IMR-90 (cell line): ENCODE results near the gene ACVRL1. TPM values are rescaled to one million over a fixed set of nuclear protein-coding genes. Genes with fewer than 3 reads are reported as not detected.

Experiments used
- ATAC-seq: fragments of 200-7000 bp; cut with Tn5 transposase; 2 replicates; pipeline ENCODE4 v1.9.1; 2020; ENCODE audit warnings: low read depth, mild to moderate bottlenecking, moderate library complexity
- BruUV-seq: library from RNA; stranded (reverse); fragments of 400-500 nt; replicated peaks from 2 replicates; lab custom pipeline; 2021; lab: Mats Ljungman, UMichigan
- CTCF ChIA-PET: fragments of 300-600 bp; formaldehyde crosslinking; extraction: SDS; loops from one replicate; lab custom pipeline; 2021; ENCODE audit warnings: antibody characterized with exemption; lab: Yijun Ruan, JAX
- POLR2A ChIA-PET: fragments of 300-600 bp; sonication (Branson Sonifier 250); formaldehyde crosslinking; loops from one replicate; lab custom pipeline; 2022; ENCODE audit warnings: antibody characterized with exemption; ENCODE audit not compliant: unreplicated experiment; lab: Charles Lee
- DNase-seq: peaks from one replicate; pipeline ENCODE4 v3.0.0; 2013
- H2AFZ ChIP-seq: replicated peaks from 2 replicates; pipeline ENCODE3; 2013; ENCODE audit warnings: low read length, mild to moderate bottlenecking; ENCODE audit not compliant: poor library complexity
- H2AK5ac ChIP-seq: 2 replicates; pipeline ENCODE4 v1.6.1; 2013; ENCODE audit warnings: low read depth, low read length, inconsistent platforms
- H2AK9ac ChIP-seq: replicated peaks from 2 replicates; pipeline ENCODE3; 2013; ENCODE audit warnings: mild to moderate bottlenecking, low read depth, low read length, moderate library complexity; ENCODE audit not compliant: poor library complexity
- H2BK120ac ChIP-seq: 2 replicates; pipeline ENCODE4 v1.6.1; 2013; ENCODE audit warnings: low read depth, low read length, inconsistent platforms
- H2BK15ac ChIP-seq: 3 replicates; pipeline ENCODE4 v1.6.1; 2013; ENCODE audit warnings: low read depth, low read length, inconsistent platforms
- H2BK20ac ChIP-seq: 2 replicates; pipeline ENCODE4 v1.6.1; 2013; ENCODE audit warnings: low read depth, mild to moderate bottlenecking, inconsistent platforms, low read length, moderate library complexity
- H2BK5ac ChIP-seq: 2 replicates; pipeline ENCODE4 v1.6.1; 2013; ENCODE audit warnings: mild to moderate bottlenecking, low read depth, low read length, inconsistent platforms; ENCODE audit not compliant: poor library complexity, severe bottlenecking
- H3K14ac ChIP-seq: replicated peaks from 2 replicates; pipeline ENCODE4 v1.6.1; 2013; ENCODE audit warnings: low read depth, low read length, inconsistent platforms
- H3K18ac ChIP-seq: 2 replicates; pipeline ENCODE4 v1.6.1; 2013; ENCODE audit warnings: low read depth, low read length, control low read depth
- H3K23ac ChIP-seq: 2 replicates; pipeline ENCODE4 v1.6.1; 2013; ENCODE audit warnings: low read depth, low read length, inconsistent platforms
- H3K27ac ChIP-seq: 2 replicates; pipeline ENCODE4 v1.5.1; 2013; ENCODE audit warnings: mild to moderate bottlenecking, control low read depth, low read length; ENCODE audit not compliant: insufficient read depth
- H3K27me3 ChIP-seq: 2 replicates; pipeline ENCODE4 v1.6.1; 2013; ENCODE audit warnings: low read length; ENCODE audit not compliant: control insufficient read depth, insufficient read depth
- H3K36me3 ChIP-seq: 2 replicates; pipeline ENCODE4 v1.6.1; 2013; ENCODE audit warnings: low read length, mixed read lengths; ENCODE audit not compliant: control insufficient read depth, insufficient read depth
- H3K4ac ChIP-seq: 2 replicates; pipeline ENCODE4 v1.6.1; 2013; ENCODE audit warnings: low read depth, low read length, inconsistent platforms
- H3K4me1 ChIP-seq: 2 replicates; pipeline ENCODE4 v1.6.1; 2013; ENCODE audit warnings: low read length, mixed read lengths; ENCODE audit not compliant: control insufficient read depth, insufficient read depth
- H3K4me2 ChIP-seq: 2 replicates; pipeline ENCODE4 v1.6.1; 2013; ENCODE audit warnings: low read depth, mild to moderate bottlenecking, control low read depth, low read length, moderate library complexity
- H3K4me3 ChIP-seq: 2 replicates; pipeline ENCODE4 v1.5.1; 2013; ENCODE audit warnings: low read depth, mild to moderate bottlenecking, control low read depth, low read length, moderate library complexity; ENCODE audit not compliant: insufficient read depth
- H3K56ac ChIP-seq: 2 replicates; pipeline ENCODE4 v1.6.1; 2013; ENCODE audit warnings: low read length, inconsistent platforms; ENCODE audit not compliant: insufficient read depth; ENCODE audit errors: extremely low read depth
- H3K79me1 ChIP-seq, 2 experiments: 2 replicates each; pipeline ENCODE4 v1.6.1; 2013; ENCODE audit warnings: low read length in 2 of 2, inconsistent platforms in 1 of 2, low read depth in 1 of 2
- H3K9ac ChIP-seq: 2 replicates; pipeline ENCODE4 v1.6.1; 2013; ENCODE audit warnings: low read depth, low read length, control low read depth
- H3K9me1 ChIP-seq: 2 replicates; pipeline ENCODE4 v1.6.1; 2013; ENCODE audit warnings: low read length, inconsistent platforms; ENCODE audit not compliant: insufficient read depth
- H3K9me3 ChIP-seq: 2 replicates; pipeline ENCODE4 v1.6.1; 2013; ENCODE audit warnings: low read length; ENCODE audit not compliant: control insufficient read depth, insufficient read depth
- H4K20me1 ChIP-seq: 2 replicates; pipeline ENCODE4 v1.6.1; 2013; ENCODE audit warnings: low read length, inconsistent platforms; ENCODE audit not compliant: insufficient read depth
- H4K5ac ChIP-seq: 2 replicates; pipeline ENCODE4 v1.6.1; 2013; ENCODE audit warnings: mild to moderate bottlenecking, low read depth, low read length, control low read depth
- H4K8ac ChIP-seq, 2 experiments: 2 replicates each; pipeline ENCODE4 v1.6.1; 2013; ENCODE audit warnings: low read depth in 2 of 2, low read length in 2 of 2, control low read depth in 1 of 2, inconsistent platforms in 1 of 2
- H4K91ac ChIP-seq: 2 replicates; pipeline ENCODE4 v1.6.1; 2013; ENCODE audit warnings: low read depth, low read length, inconsistent platforms; ENCODE audit not compliant: insufficient read depth
- CHD1 ChIP-seq: IDR thresholded peaks from 2 replicates; pipeline ENCODE4 v1.6.1; 2012; ENCODE audit warnings: low read depth, low read length, improper control_type of control experiment
- MAFK ChIP-seq: IDR thresholded peaks from 2 replicates; pipeline ENCODE4 v1.6.1; 2012; ENCODE audit warnings: low read depth, low read length, improper control_type of control experiment
- RAD21 ChIP-seq: IDR thresholded peaks from 2 replicates; pipeline ENCODE4 v1.6.1; 2012; ENCODE audit warnings: low read length, improper control_type of control experiment
- RFX5 ChIP-seq: IDR thresholded peaks from 2 replicates; pipeline ENCODE4 v1.8.0; 2012; ENCODE audit warnings: low read depth, mild to moderate bottlenecking, low read length, moderate library complexity
- SMC3 ChIP-seq: fragments of 150-350 bp; IDR thresholded peaks from 2 replicates; pipeline ENCODE4 v1.6.1; 2016; ENCODE audit warnings: low read depth, mild to moderate bottlenecking, antibody characterized with exemption, low read length, moderate library complexity
- WGBS, 2 experiments: methylation state at CpG; one replicate each; pipeline versions ENCODE4 v1.1.5 to v1.1.7; 2013; ENCODE audit warnings: missing lambda C conversion rate in 2 of 2; ENCODE audit not compliant: insufficient read length in 1 of 2; ENCODE audit errors: extremely low coverage in 2 of 2; 5-methylcytosine and 5-hydroxymethylcytosine counted together
- dilution Hi-C: fragments of 300-500 bp; cut with HindIII; formaldehyde crosslinking; loops from one replicate; pipeline ENCODE4 v1.14.3; 2018; ENCODE audit warnings: low sequenced_read_pairs; ENCODE audit not compliant: unreplicated experiment
- in situ Hi-C: fragments of 300-500 bp; cut with MboI; formaldehyde crosslinking; loops from 3 replicates; pipeline ENCODE4 v1.14.3; 2019; ENCODE audit warnings: low sequenced_read_pairs, inconsistent platforms, mixed read lengths
- intact Hi-C: fragments of 100-400 bp; cut with micrococcal nuclease; formaldehyde crosslinking; loops from 2 replicates; pipeline ENCODE4 v1.10.0; 2022
- polyA plus RNA-seq, 3 experiments: library from polyadenylated mRNA; depleted of rRNA; stranded (reverse); fragments of >200 nt; gene quantifications; 2 replicates each; pipeline ENCODE4 v1.2.3, GENCODE V29; 2012; ENCODE audit warnings: low replicate concordance in 1 of 3
- total RNA-seq: library from RNA; depleted of rRNA; stranded (reverse); fragments of >200 nt; gene quantifications from 2 replicates; pipeline ENCODE4 v1.2.3, GENCODE V29; 2012

Gene ACVRL1
- total and polyA plus RNA-seq, 2 of the 4 experiments (the other 2 are of a cell fraction) = 6.4 to 7.5 TPM

DNA sequence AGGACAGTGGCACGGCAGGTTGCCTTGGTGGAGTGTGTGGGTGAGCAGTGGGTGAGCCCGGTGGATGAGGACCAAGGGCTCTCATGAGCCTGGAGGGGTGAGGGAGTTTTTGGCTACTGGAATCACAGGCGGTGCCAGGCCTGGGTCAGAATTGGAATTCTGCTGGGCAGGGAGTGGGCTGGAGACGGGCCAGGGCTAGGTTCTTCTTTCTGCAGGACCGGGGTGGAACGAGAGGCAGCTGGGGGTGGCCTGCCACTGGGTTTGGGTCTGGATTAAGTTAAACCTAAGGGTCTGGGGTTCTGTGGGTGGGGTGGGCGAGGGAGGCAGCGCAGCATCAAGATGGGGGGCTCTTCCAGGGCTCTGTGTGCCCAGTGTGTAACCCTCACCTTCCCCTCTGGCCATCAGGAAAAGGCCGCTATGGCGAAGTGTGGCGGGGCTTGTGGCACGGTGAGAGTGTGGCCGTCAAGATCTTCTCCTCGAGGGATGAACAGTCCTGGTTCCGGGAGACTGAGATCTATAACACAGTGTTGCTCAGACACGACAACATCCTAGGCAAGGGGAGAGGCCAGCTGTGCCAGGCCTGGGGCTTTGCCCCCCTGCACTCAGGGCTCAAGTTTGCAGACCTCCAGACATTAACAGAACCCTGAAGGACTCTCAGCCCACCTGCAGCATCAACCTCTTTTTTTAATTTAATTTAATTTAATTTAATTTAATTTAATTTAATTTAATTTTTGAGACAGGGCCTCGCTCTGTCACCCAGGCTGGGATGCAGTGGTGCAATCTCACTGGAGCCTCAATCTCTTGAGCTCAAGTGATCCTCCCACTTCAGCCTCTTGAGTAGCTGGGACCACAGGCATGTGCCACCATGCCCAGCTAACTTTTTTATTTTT is 7.0 kb downstream of the ACVRL1 start (continued):
- TF ChIP-seq RFX5 = no peak
- TF ChIP-seq CHD1 = no peak

DNA sequence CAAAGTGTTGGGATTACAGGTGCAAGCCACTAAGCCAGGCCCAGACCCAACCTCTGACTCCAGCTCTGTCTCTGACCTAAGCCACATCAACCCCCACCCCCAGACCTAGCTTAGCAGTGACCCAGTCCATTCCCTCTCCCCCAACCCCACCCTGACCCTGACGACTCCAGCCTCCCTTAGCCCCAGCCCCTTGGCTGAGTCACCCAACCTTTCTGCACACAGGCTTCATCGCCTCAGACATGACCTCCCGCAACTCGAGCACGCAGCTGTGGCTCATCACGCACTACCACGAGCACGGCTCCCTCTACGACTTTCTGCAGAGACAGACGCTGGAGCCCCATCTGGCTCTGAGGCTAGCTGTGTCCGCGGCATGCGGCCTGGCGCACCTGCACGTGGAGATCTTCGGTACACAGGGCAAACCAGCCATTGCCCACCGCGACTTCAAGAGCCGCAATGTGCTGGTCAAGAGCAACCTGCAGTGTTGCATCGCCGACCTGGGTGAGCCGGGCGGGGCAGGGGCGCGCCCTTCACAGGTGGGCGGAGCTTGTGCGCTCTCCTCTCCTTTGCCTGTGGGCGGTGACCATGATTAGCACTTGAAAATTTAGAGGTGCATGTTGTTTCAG is 7.8 kb downstream of the ACVRL1 start:
- Histone ChIP-seq H3K36me3 (peaks cover 8% of the 10 kb centered on the region; the same call in 1 of the 2 replicates), H3K4me2 (no peak overlapping the region), H3K23ac (no peak overlapping the region), H4K91ac (no peak overlapping the region), H3K4me3 (no peak overlapping the region), H2BK120ac (no peak overlapping the region), H2BK20ac (no peak overlapping the region), H3K56ac (no peak overlapping the region), H3K4me1 (peaks cover 38% of the 10 kb centered on the region), H3K27me3 (no peaks in the 10 kb centered on the region), H4K8ac (no peak overlapping the region), H2BK15ac (no peak overlapping the region), H3K9me3 (no peaks in the 10 kb centered on the region), H2AFZ (no peak overlapping the region), H3K79me1 (peaks cover 0 to 23% of the 10 kb centered on the region in 2 experiments; a peak in 2 of 4 replicates), H2AK9ac (no peak overlapping the region), H4K20me1 (no peaks in the 10 kb centered on the region), H3K9me1 (peaks cover 33% of the 10 kb centered on the region), H3K14ac (no peak overlapping the region), H2AK5ac (no peak overlapping the region), H3K27ac (no peak overlapping the region), H3K9ac (no peak overlapping the region), H4K5ac (no peak overlapping the region), H3K18ac (no peak overlapping the region), H3K4ac (no peak overlapping the region), H2BK5ac (no peak overlapping the region)
- POLR2A ChIA-PET = no interaction called here
- TF ChIP-seq SMC3 = no peak
- TF ChIP-seq MAFK = no peak
- no peak for TF ChIP-seq RFX5
- no peak for TF ChIP-seq RAD21
- intact Hi-C loops (no loop called here), in situ Hi-C loops (no loop called here), dilution Hi-C loops (no loop called here)
- DNase-seq (no peak), ATAC-seq (no peak)
- no TSS peak for BruUV-seq
- CTCF ChIA-PET = no interaction called here
- WGBS, 2 experiments = 87% methylated on average over 19 of the region's 28 CpGs; no CpG with 5 or more reads in 1 of the 2 experiments
